ENCODE measurements around the gene ATP11A. TPM values are rescaled to one million over a fixed set of nuclear protein-coding genes. Genes with fewer than 3 reads are reported as not detected.

ATP11A gene
- total RNA-seq, 6 experiments from 2014 or later = 24.3 to 57.4 (median 33.1) TPM

DNA sequence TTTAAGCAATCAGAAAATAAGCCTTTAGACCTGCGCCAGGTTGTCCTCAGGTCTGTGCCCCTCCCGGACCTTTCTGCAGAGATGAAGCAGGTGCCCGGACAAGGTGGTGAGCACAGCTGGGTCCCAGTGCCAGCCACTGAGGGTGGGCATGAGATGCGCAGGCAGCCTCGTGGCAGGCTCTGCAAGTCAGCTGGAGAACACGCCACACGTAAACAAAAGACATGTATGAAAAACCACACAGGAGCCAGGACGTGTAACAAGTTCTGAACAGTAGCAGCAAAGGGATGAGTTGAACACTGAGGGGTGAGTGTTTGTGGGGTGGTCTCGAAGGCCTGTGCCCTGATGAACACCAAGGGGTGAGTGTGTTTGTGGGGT lies 210.4 kb downstream of the ATP11A start:
- no peaks in the 10 kb centered on the region for H3K4me1 ChIP-seq
- H3K27ac ChIP-seq = no peak overlapping the region
- DNase-seq = peak in 2 of 3 donors; percentile 13 to 30
- TF ChIP-seq, protein P1, sequence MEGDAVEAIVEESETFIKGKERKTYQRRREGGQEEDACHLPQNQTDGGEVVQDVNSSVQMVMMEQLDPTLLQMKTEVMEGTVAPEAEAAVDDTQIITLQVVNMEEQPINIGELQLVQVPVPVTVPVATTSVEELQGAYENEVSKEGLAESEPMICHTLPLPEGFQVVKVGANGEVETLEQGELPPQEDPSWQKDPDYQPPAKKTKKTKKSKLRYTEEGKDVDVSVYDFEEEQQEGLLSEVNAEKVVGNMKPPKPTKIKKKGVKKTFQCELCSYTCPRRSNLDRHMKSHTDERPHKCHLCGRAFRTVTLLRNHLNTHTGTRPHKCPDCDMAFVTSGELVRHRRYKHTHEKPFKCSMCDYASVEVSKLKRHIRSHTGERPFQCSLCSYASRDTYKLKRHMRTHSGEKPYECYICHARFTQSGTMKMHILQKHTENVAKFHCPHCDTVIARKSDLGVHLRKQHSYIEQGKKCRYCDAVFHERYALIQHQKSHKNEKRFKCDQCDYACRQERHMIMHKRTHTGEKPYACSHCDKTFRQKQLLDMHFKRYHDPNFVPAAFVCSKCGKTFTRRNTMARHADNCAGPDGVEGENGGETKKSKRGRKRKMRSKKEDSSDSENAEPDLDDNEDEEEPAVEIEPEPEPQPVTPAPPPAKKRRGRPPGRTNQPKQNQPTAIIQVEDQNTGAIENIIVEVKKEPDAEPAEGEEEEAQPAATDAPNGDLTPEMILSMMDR (IDR thresholded peaks at IDR 0.05) = no peak
- no peak for TF ChIP-seq POLR2A (IDR thresholded peaks at IDR 0.05)
- ATAC-seq = no peak
- WGBS (ENCODE audit: insufficient coverage, low coverage, low lambda C conversion rate, missing lambda C conversion rate) = 88% methylated on average over 7 of the region's 9 CpGs
- H3K4me3 ChIP-seq = no peak overlapping the region
- H3K9me3 ChIP-seq = no peaks in the 10 kb centered on the region
- H3K36me3 ChIP-seq = no peaks in the 10 kb centered on the region
- intact Hi-C loops (cut with DNase I) = no loop called here
- no peaks in the 10 kb centered on the region for H3K27me3 ChIP-seq

DNA sequence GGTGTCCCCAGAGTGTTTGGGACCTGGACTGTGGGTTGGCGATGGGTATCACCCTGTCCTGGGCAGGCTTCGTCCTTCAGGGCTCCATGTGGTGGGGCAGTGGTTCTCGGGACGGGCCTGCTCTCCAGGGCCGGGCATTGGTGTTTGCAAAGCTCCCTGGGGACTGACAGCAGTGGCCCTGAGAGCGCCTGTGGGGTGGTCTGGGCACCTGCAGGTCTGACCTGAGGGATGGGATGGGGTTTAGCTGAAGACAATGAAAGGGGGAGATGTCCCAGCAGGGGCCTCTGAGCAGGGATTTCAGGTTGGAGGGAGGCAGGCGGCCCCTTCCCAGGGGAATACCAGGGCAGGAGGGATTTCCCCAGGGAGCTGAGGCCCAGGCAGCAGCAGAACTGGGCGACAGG lies 210.9 kb downstream of the ATP11A start:
- WGBS (ENCODE audit: insufficient coverage, low coverage, low lambda C conversion rate, missing lambda C conversion rate) = no CpG with 5 or more reads among the region's 8 CpGs
- H3K27me3 ChIP-seq = no peaks in the 10 kb centered on the region
- no peak for ATAC-seq

GRCh38 chr13:112902101-112902651 lies 212.3 kb downstream of the ATP11A start:
- ATAC-seq = peak in 3 of 4 donors; percentile 8 to 30 (median 18)
- Histone ChIP-seq H3K36me3 (no peaks in the 10 kb centered on the region), H3K9me3 (no peaks in the 10 kb centered on the region), H3K4me1 (no peaks in the 10 kb centered on the region), H3K27ac (no peak overlapping the region), H3K27me3 (no peaks in the 10 kb centered on the region), H3K4me3 (no peak overlapping the region)
- WGBS (ENCODE audit: insufficient coverage, low coverage, low lambda C conversion rate, missing lambda C conversion rate) = 65% methylated on average over 14 of the region's 14 CpGs
- TF ChIP-seq, protein P1 (IDR thresholded peaks at IDR 0.05) = no peak
- no peak for TF ChIP-seq POLR2A (IDR thresholded peaks at IDR 0.05)
- peak in 2 of 3 donors; percentile 36 to 44 for DNase-seq
- intact Hi-C loops (cut with DNase I) = no loop called here

More for the DNA sequence above, 210.9 kb downstream of the ATP11A start:
- DNase-seq = peak in 1 of 3 donors; percentile 13
- H3K27ac ChIP-seq = no peak overlapping the region
- intact Hi-C loops (cut with DNase I) = no loop called here
- H3K4me1 ChIP-seq = no peaks in the 10 kb centered on the region
- H3K9me3 ChIP-seq = no peaks in the 10 kb centered on the region
- TF ChIP-seq POLR2A (IDR thresholded peaks at IDR 0.05) = no peak
- TF ChIP-seq, protein P1 (IDR thresholded peaks at IDR 0.05) = no peak
- no peaks in the 10 kb centered on the region for H3K36me3 ChIP-seq
- H3K4me3 ChIP-seq = no peak overlapping the region

GRCh38 chr13:112902669-112903068 lies 212.8 kb downstream of the ATP11A start:
- Histone ChIP-seq H3K27ac (peak overlapping the region in 1 of 3 donors; percentile 30), H3K4me3 (no peak overlapping the region), H3K4me1 (no peaks in the 10 kb centered on the region), H3K9me3 (no peaks in the 10 kb centered on the region), H3K36me3 (no peaks in the 10 kb centered on the region), H3K27me3 (no peaks in the 10 kb centered on the region)
- TF ChIP-seq POLR2A (IDR thresholded peaks at IDR 0.05) = no peak
- TF ChIP-seq, protein P1 (IDR thresholded peaks at IDR 0.05) = no peak
- ATAC-seq = peak in 2 of 4 donors; percentile 18 to 24
- intact Hi-C loops (cut with DNase I) = no loop called here
- peak in 1 of 3 donors; percentile 43 for DNase-seq
- WGBS (ENCODE audit: insufficient coverage, low coverage, low lambda C conversion rate, missing lambda C conversion rate) = 36% methylated on average over 2 of the region's 2 CpGs
